Esophagus squamous epithelium (tissue), 4 donors: ENCODE results near the gene ADPRS.

Experiments used
- POLR2A ChIP-seq, 4 donors: fragments of 450-650 bp; IDR thresholded peaks; one replicate each; pipeline ENCODE4 v1.6.1; 2017; ENCODE audit warnings: antibody characterized with exemption in 4 of 4, mild to moderate bottlenecking in 4 of 4, moderate library complexity in 3 of 4
- TF ChIP-seq, protein P1 (sequence below), 6 experiments: fragments of 450-650 bp in 4 of 6; fragments of 200-600 bp in 2 of 6; sonication (generic) in 2 of 6; IDR thresholded peaks; one replicate each; pipeline ENCODE4 v1.5.1; 2016 to 2019; ENCODE audit warnings: antibody characterized with exemption in 6 of 6, mild to moderate bottlenecking in 4 of 6, moderate library complexity in 4 of 6

DNA sequence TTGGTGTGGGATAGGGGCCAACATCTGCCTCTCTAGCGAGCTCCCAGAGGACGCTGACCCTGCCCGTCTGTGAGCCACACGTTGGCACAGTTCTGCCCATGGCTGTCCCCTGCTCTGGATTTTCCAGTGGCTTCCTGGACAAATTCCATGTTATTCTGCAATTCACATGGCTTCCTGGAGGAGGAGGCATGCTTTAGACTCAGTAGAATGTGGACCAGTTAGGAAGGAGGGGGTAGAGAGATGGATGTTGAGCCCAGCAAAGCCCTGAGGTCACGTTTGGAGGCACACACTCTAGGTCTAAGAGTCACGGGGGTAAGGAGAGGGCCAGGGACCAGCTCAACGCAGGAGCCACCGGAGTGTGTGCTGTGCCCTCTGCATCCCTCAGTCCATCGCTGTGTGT, 24.1 kb downstream of the ADPRS start:
- TF ChIP-seq POLR2A (IDR thresholded peaks at IDR 0.05), result no peak
- TF ChIP-seq, protein P1, sequence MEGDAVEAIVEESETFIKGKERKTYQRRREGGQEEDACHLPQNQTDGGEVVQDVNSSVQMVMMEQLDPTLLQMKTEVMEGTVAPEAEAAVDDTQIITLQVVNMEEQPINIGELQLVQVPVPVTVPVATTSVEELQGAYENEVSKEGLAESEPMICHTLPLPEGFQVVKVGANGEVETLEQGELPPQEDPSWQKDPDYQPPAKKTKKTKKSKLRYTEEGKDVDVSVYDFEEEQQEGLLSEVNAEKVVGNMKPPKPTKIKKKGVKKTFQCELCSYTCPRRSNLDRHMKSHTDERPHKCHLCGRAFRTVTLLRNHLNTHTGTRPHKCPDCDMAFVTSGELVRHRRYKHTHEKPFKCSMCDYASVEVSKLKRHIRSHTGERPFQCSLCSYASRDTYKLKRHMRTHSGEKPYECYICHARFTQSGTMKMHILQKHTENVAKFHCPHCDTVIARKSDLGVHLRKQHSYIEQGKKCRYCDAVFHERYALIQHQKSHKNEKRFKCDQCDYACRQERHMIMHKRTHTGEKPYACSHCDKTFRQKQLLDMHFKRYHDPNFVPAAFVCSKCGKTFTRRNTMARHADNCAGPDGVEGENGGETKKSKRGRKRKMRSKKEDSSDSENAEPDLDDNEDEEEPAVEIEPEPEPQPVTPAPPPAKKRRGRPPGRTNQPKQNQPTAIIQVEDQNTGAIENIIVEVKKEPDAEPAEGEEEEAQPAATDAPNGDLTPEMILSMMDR (IDR thresholded peaks at IDR 0.05), result no peak
